ENCODE results near the gene SCGB1A1. TPM values are rescaled to one million over a fixed set of nuclear protein-coding genes. Genes with fewer than 3 reads are reported as not detected.

SCGB1A1 gene
- polyA plus RNA-seq, 3 donors: not detected

- Histone ChIP-seq H4K20me1 (ENCODE audit: insufficient read depth, low read length) (no peaks in the 10 kb centered on the region), H3K36me3 (replicated peaks in 1 of 2; ENCODE audit: control insufficient read depth in 1 of 2, insufficient read depth in 2 of 2, low read length in 2 of 2) (no peaks in the 10 kb centered on the region), H3K4me2 (replicated peaks; ENCODE audit: extremely low read depth, low read length, poor library complexity, severe bottlenecking) (no peak overlapping the region), H3K9ac (ENCODE audit: insufficient read depth, low read length, poor library complexity, severe bottlenecking) (no peak overlapping the region), H3K9me3 (replicated peaks in 1 of 2; ENCODE audit: control insufficient read depth in 1 of 2, insufficient read depth in 1 of 2, low read length in 2 of 2) (no peaks in the 10 kb centered on the region), H3K27me3 (ENCODE audit: control insufficient read depth in 2 of 2, insufficient read depth in 2 of 2, low read length in 2 of 2) (no peaks in the 10 kb centered on the region), H3K4me1 (ENCODE audit: control insufficient read depth in 1 of 2, insufficient read depth in 2 of 2, low read length in 2 of 2) (peaks cover 16 to 18% of the 10 kb centered on the region in 2 donors), H3K27ac (ENCODE audit: low read depth in 1 of 2, low read length in 2 of 2) (no peak overlapping the region), H2AFZ (ENCODE audit: insufficient read depth, low read depth, low read length, poor library complexity, severe bottlenecking) (no peak overlapping the region), H3K4me3 (replicated peaks in 1 of 3; ENCODE audit: low read depth in 2 of 3, low read length in 3 of 3) (no peak overlapping the region), H3K79me2 (ENCODE audit: insufficient read depth, low read length) (no peaks in the 10 kb centered on the region)
- H3K4me3 Mint-ChIP-seq: no peak overlapping the region
- TF ChIP-seq, protein P1, sequence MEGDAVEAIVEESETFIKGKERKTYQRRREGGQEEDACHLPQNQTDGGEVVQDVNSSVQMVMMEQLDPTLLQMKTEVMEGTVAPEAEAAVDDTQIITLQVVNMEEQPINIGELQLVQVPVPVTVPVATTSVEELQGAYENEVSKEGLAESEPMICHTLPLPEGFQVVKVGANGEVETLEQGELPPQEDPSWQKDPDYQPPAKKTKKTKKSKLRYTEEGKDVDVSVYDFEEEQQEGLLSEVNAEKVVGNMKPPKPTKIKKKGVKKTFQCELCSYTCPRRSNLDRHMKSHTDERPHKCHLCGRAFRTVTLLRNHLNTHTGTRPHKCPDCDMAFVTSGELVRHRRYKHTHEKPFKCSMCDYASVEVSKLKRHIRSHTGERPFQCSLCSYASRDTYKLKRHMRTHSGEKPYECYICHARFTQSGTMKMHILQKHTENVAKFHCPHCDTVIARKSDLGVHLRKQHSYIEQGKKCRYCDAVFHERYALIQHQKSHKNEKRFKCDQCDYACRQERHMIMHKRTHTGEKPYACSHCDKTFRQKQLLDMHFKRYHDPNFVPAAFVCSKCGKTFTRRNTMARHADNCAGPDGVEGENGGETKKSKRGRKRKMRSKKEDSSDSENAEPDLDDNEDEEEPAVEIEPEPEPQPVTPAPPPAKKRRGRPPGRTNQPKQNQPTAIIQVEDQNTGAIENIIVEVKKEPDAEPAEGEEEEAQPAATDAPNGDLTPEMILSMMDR (IDR thresholded peaks at IDR 0.05): no peak
- H3K36me3 Mint-ChIP-seq: peaks cover 2 to 13% of the 10 kb centered on the region in 2 donors
- 90% methylated on average over 4 of the region's 5 CpGs for WGBS (ENCODE audit: insufficient coverage)
- intact Hi-C loops (cut with micrococcal nuclease): no loop called here
- no peak for DNase-seq
- H3K9me3 Mint-ChIP-seq: peaks cover 0 to 2% (median 0%) of the 10 kb centered on the region in 7 donors
- peaks cover 18% of the 10 kb centered on the region for H3K4me1 Mint-ChIP-seq
- peaks cover 0 to 1% (median 0%) of the 10 kb centered on the region in 3 donors for H3K27me3 Mint-ChIP-seq (ENCODE audit: low read depth in 3 of 3)
- H3K27ac Mint-ChIP-seq: no peak overlapping the region
Observed at GRCh38 chr11:62404901-62405300, 13.9 kb upstream of the SCGB1A1 start.

DNA sequence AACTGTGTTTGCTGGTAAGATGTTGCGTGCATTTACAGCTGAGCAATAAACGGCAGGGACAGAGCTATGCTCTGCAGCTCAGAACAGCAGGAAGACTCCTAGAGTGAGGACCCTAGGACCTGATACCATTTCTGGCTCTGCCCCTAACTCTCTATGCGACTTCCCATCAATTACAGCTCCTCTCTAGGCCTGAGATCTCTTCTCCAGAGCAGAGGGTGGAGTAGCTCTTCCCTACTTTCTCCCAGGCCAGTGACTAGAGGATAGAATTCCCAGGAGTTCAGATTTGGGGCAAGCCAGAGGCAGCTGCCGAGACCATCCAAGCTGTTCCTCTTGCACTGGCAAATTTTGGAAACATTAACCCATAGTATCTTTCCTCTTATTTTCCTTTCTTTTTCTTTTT is 12.8 kb upstream of the SCGB1A1 start:
- Histone ChIP-seq H3K79me2 (ENCODE audit: insufficient read depth, low read length) (no peaks in the 10 kb centered on the region), H3K4me1 (ENCODE audit: control insufficient read depth in 1 of 2, insufficient read depth in 2 of 2, low read length in 2 of 2) (peaks cover 16 to 18% of the 10 kb centered on the region in 2 donors), H3K36me3 (replicated peaks in 1 of 2; ENCODE audit: control insufficient read depth in 1 of 2, insufficient read depth in 2 of 2, low read length in 2 of 2) (no peaks in the 10 kb centered on the region), H4K20me1 (ENCODE audit: insufficient read depth, low read length) (no peaks in the 10 kb centered on the region), H3K4me3 (replicated peaks in 1 of 3; ENCODE audit: low read depth in 2 of 3, low read length in 3 of 3) (no peak overlapping the region), H3K27me3 (ENCODE audit: control insufficient read depth in 2 of 2, insufficient read depth in 2 of 2, low read length in 2 of 2) (no peaks in the 10 kb centered on the region), H3K4me2 (replicated peaks; ENCODE audit: extremely low read depth, low read length, poor library complexity, severe bottlenecking) (no peak overlapping the region), H3K27ac (ENCODE audit: low read depth in 1 of 2, low read length in 2 of 2) (no peak overlapping the region), H3K9ac (ENCODE audit: insufficient read depth, low read length, poor library complexity, severe bottlenecking) (no peak overlapping the region), H2AFZ (ENCODE audit: insufficient read depth, low read depth, low read length, poor library complexity, severe bottlenecking) (no peak overlapping the region), H3K9me3 (replicated peaks in 1 of 2; ENCODE audit: control insufficient read depth in 1 of 2, insufficient read depth in 1 of 2, low read length in 2 of 2) (no peaks in the 10 kb centered on the region)
- intact Hi-C loops (cut with micrococcal nuclease): no loop called here
- WGBS (ENCODE audit: insufficient coverage): no CpG with 5 or more reads among the region's 4 CpGs
- Mint-ChIP-seq H3K9me3 (peaks cover 0 to 2% (median 0%) of the 10 kb centered on the region in 7 donors), H3K27me3 (ENCODE audit: low read depth in 3 of 3) (peaks cover 0 to 1% (median 0%) of the 10 kb centered on the region in 3 donors), H3K4me3 (no peak overlapping the region), H3K4me1 (peaks cover 18% of the 10 kb centered on the region), H3K36me3 (peaks cover 4 to 18% of the 10 kb centered on the region in 2 donors), H3K27ac (no peak overlapping the region)
- TF ChIP-seq, protein P1 (IDR thresholded peaks at IDR 0.05): no peak
- DNase-seq: no peak
